A549 treated with dexamethasone at 1 μM for 4 hours (cell line): ENCODE data around the gene B4GALT4. TPM values are rescaled to one million over a fixed set of nuclear protein-coding genes. Genes with fewer than 3 reads are reported as not detected.

Experiments
- total RNA-seq: library from RNA; stranded (reverse); fragments of 200-300 nt; extraction: Qiagen RNA extraction; gene quantifications from 5 replicates; pipeline ENCODE4 v1.2.3, GENCODE V29; 2022

Gene B4GALT4
- 81.9 to 113 TPM (median 106 TPM) in 5 replicates for total RNA-seq

GRCh38 chr3:119240591-119241434, at the start of gene B4GALT4:
Gene B4GALT4, minus strand, starts transcription at chr3:119240878. Its CDS starts 10,779 bp downstream, at chr3:119230099.

GRCh38 chr3:119173325-119173724, 67.4 kb downstream of the B4GALT4 start, which contains the start of gene UPK1B:
Gene UPK1B, plus strand, starts transcription at chr3:119173598. Its CDS starts 13,144 bp downstream, at chr3:119186742.

Other genes starting within 250 kb of the B4GALT4 start
- gene IGSF11, start 206.0 kb downstream of the B4GALT4 start, total RNA-seq = 3.6 to 5.4 TPM (median 5.1 TPM) in 5 replicates
- not detected in 5 replicates for gene TEX55, start 94.7 kb downstream of the B4GALT4 start, total RNA-seq
- 11.5 to 13.2 TPM (median 11.8 TPM) in 5 replicates for gene UPK1B, start 67.3 kb downstream of the B4GALT4 start, total RNA-seq
- 0.67 to 1.4 TPM (median 0.98 TPM) in 5 replicates for gene ARHGAP31, start 53.5 kb upstream of the B4GALT4 start, total RNA-seq
- gene TMEM39A, start 222.7 kb upstream of the B4GALT4 start, total RNA-seq = 18.5 to 25.3 TPM (median 23.0 TPM) in 5 replicates
- 7.2 to 7.9 TPM (median 7.7 TPM) in 5 replicates for gene POGLUT1, start 228.1 kb upstream of the B4GALT4 start, total RNA-seq